GM13977 (cell line): ENCODE data around the gene GZMM.
A peak's percentile ranks its signal among the peaks of the same experiment; 100 is the strongest.
"Not testable (repeated sequence)": the region's sequence is repeated elsewhere in the genome, so short reads cannot be mapped to it uniquely, and the experiment has no call there.

Experiments
- DNase-seq: peaks from one replicate; pipeline ENCODE4 v3.0.0; 2012; ENCODE audit warnings: low spot score
- CTCF ChIP-seq: IDR thresholded peaks from 2 replicates; pipeline ENCODE4 v1.5.1; 2012; ENCODE audit warnings: mild to moderate bottlenecking, control low read depth; ENCODE audit not compliant: insufficient read depth; ENCODE audit errors: extremely low read depth, missing control alignments
- in situ Hi-C: fragments of 300-500 bp; cut with MboI; formaldehyde crosslinking; loops from one replicate; pipeline ENCODE4 v1.12.0; 2022; ENCODE audit warnings: low sequenced_read_pairs, low pct_unique_long_range_greater_than_20kb, mixed read lengths, inconsistent platforms; ENCODE audit not compliant: unreplicated experiment

The GZMM gene

GRCh38 chr19:583968-584239 is 40.1 kb downstream of the GZMM start:
- in situ Hi-C loops, result loop anchor here (25.0 kb wide), 1 partner anchor 153 kb away; no protein-coding TSS in a partner anchor
- no peak for DNase-seq
- TF ChIP-seq CTCF, result no peak

- TF ChIP-seq CTCF, result peak; percentile 98
- peak; percentile 89 for DNase-seq
- in situ Hi-C loops, result loop anchor here (25.0 kb wide), 1 partner anchor 153 kb away; no protein-coding TSS in a partner anchor
Measured at GRCh38 chr19:584240-585001, 40.6 kb downstream of the GZMM start.

DNA sequence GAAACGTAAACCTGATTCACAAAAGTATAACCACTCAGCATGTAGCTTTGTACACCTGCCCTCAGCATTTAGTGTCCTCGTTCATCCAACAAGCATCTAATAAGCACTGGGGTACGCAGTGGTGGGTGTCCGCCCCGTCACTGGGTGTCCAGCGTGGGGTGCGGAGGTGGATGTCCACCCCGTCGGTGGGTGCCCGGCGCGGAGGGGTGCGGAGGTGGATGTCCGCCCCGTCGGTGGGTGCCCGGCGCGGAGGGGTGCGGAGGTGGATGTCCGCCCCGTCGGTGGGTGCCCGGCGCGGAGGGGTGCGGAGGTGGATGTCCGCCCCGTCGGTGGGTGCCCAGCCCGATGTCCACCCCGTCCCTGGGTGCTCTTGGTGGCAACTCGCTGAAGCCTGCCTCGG is 41.3 kb downstream of the GZMM start:
- in situ Hi-C loops, result loop anchor here (25.0 kb wide), 1 partner anchor 152 kb away; no protein-coding TSS in a partner anchor

DNA sequence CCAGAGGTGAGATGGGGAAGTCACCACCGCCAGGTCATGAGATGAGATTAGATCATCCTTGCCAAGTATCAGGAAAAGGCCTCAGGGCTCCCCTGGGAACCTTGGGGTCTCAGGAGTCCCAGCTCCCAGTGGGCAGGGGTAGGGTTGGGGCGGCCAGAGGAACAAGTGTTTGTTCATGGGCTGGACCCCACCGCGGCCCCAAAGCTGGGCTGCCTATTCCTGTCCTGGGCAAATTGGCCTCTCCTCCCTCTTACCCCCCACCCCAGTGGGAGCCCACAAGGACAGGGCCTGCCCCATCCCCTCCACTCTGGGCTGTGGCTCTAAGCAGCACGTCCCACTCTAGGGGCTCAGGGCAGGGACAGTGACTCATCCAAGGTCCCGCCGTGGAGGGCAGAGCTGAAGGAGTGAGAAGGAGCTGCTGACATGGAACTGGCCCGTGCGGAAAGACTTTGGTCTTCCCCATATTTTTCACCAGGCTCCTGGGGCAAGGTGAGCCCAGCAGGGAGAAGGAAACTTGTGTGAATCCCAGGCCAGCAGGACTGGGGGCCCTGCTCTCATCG is 41.8 kb downstream of the GZMM start:
- in situ Hi-C loops, result loop anchor here (25.0 kb wide), 1 partner anchor 152 kb away; no protein-coding TSS in a partner anchor
- no peak for TF ChIP-seq CTCF
- DNase-seq, result no peak

More for the DNA sequence above, 41.3 kb downstream of the GZMM start:
- DNase-seq, result not testable (repeated sequence)

- peak; percentile 59 for TF ChIP-seq CTCF
- peak; percentile 74 for DNase-seq
- in situ Hi-C loops, result loop anchor here (25.0 kb wide), 1 partner anchor 149 kb away; no protein-coding TSS in a partner anchor
Measured at GRCh38 chr19:588093-588740, 44.4 kb downstream of the GZMM start.

- in situ Hi-C loops, result loop anchor here (25.0 kb wide), 1 partner anchor 148 kb away; no protein-coding TSS in a partner anchor
Measured at GRCh38 chr19:588741-589692, 45.2 kb downstream of the GZMM start.

More at GRCh38 chr19:588741-589692, 45.2 kb downstream of the GZMM start:
- peak; percentile 23 for TF ChIP-seq CTCF
- no peak for DNase-seq
